HEK293T (cell line): ENCODE measurements around the gene C1QTNF6.

Experiments
- CTCF ChIA-PET: fragments of 350-600 bp; formaldehyde crosslinking; extraction: SDS; loops from one replicate; lab custom pipeline; 2021; ENCODE audit warnings: antibody characterized with exemption, inconsistent platforms; lab: Yijun Ruan, JAX
- POLR2A ChIA-PET: fragments of 350-600 bp; formaldehyde crosslinking; extraction: SDS; loops from one replicate; lab custom pipeline; 2020; ENCODE audit warnings: antibody characterized with exemption, inconsistent platforms; lab: Yijun Ruan, JAX
- DNase-seq: peaks from one replicate; pipeline ENCODE4 v3.0.0; 2012; ENCODE audit warnings: mixed read lengths; ENCODE audit errors: extremely low spot score
- ARNT ChIP-seq: fragments of 450-650 bp; IDR thresholded peaks from 2 replicates; pipeline ENCODE4 v1.6.1; 2017; ENCODE audit warnings: mild to moderate bottlenecking
- BHLHE40 ChIP-seq: fragments of 450-650 bp; IDR thresholded peaks from 2 replicates; pipeline ENCODE4 v1.6.1; 2016; ENCODE audit warnings: mild to moderate bottlenecking, moderate library complexity, borderline replicate concordance
- CTBP1 ChIP-seq: fragments of 450-650 bp; IDR thresholded peaks from 2 replicates; pipeline ENCODE4 v1.6.1; 2016; ENCODE audit warnings: borderline replicate concordance
- ELF4 ChIP-seq: fragments of 450-650 bp; IDR thresholded peaks from 2 replicates; pipeline ENCODE4 v1.6.1; 2017; ENCODE audit warnings: antibody characterized with exemption
- FOXA1 ChIP-seq: fragments of 450-650 bp; IDR thresholded peaks from 2 replicates; pipeline ENCODE4 v1.6.1; 2016; ENCODE audit warnings: mild to moderate bottlenecking
- FOXK2 ChIP-seq: fragments of 450-650 bp; IDR thresholded peaks from 2 replicates; pipeline ENCODE4 v1.6.1; 2016; ENCODE audit warnings: mild to moderate bottlenecking
- FOXM1 ChIP-seq: fragments of 450-650 bp; IDR thresholded peaks from 2 replicates; pipeline ENCODE4 v1.6.1; 2017; ENCODE audit warnings: mild to moderate bottlenecking, borderline replicate concordance
- HDGF ChIP-seq: fragments of 450-650 bp; IDR thresholded peaks from 2 replicates; pipeline ENCODE4 v1.6.1; 2017; ENCODE audit warnings: antibody characterized with exemption, borderline replicate concordance
- L3MBTL2 ChIP-seq: fragments of 450-650 bp; conservative IDR thresholded peaks from 2 replicates; pipeline ENCODE4 v1.6.1; 2016; ENCODE audit warnings: mild to moderate bottlenecking
- LEF1 ChIP-seq: fragments of 450-650 bp; IDR thresholded peaks from 2 replicates; pipeline ENCODE4 v1.6.1; 2017; ENCODE audit warnings: mild to moderate bottlenecking, borderline replicate concordance
- NFRKB ChIP-seq: fragments of 450-650 bp; IDR thresholded peaks from 2 replicates; pipeline ENCODE4 v1.6.1; 2016; ENCODE audit warnings: mild to moderate bottlenecking, moderate library complexity
- PKNOX1 ChIP-seq: fragments of 450-650 bp; IDR thresholded peaks from 2 replicates; pipeline ENCODE4 v1.6.1; 2016
- SP1 ChIP-seq: fragments of 450-650 bp; IDR thresholded peaks from 2 replicates; pipeline ENCODE4 v1.6.1; 2017
- SUZ12 ChIP-seq: fragments of 450-650 bp; IDR thresholded peaks from 2 replicates; pipeline ENCODE4 v1.6.1; 2016; ENCODE audit warnings: mild to moderate bottlenecking
- TARDBP ChIP-seq: fragments of 450-650 bp; IDR thresholded peaks from 2 replicates; pipeline ENCODE4 v1.6.1; 2016
- ZNF384 ChIP-seq: fragments of 450-650 bp; IDR thresholded peaks from 2 replicates; pipeline ENCODE4 v1.6.1; 2016

Gene C1QTNF6

DNA sequence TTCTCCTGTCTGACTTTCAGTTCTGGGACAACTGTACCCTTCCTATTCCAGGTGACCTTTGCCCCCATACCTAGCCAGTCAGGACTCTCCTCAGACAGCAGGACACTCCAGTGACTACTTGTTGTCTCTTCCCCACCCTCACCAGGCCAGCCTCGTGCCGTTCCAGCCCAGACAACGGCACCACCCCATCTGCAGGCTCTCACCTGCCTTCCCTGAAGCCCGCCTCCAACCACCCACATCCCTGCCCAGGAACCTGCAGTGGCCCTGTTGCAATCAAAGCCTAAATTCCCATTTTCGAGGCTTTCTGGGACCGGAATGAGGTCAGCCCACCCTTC lies 42.0 kb downstream of the C1QTNF6 start:
- POLR2A ChIA-PET: no interaction called here

DNA sequence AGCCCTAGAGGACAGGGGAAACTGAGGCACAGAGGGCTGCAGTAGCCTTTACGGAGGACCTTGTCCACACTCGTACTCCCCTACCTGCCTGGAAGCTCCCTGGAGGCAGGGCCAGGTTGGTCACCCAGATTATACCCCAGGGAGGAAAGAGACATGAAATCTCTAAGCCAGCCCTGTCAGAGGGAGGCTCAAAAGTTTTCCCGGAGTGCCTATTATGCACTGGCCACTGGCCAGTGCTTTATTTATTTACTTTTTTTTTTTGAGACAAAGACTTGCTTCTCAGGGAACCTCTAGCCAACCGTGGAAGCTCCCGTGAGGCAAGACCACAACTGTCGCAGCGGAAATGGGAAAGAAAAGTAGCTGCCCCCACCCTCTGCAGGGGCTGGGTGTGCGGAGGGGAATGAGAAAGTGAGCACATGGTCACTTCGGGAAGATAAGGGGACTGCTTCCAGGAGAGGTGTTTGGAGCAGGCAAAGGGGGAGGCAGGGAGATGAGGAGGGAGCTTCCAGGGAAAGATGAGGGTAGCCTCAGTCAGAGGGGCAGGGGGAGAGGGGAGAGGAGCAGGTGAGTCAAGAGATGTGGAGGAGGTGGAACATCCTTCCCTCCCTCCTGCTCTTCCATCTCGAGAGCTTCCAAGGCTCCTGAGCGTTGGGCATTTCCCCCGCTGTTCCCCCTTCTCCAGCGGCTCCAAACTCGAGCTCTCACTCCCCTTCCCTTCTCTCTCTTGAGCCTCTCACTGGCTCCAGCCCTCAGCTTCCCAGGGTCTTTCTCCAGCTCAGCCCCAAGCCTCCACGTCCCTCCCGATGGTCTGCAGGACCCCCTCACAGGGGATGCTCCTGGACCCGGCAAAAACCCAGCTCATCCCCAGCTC lies 42.6 kb downstream of the C1QTNF6 start:
- TF ChIP-seq CTBP1 (no peak), BHLHE40 (no peak), TARDBP (no peak), FOXA1 (no peak), SUZ12 (no peak), L3MBTL2 (no peak), PKNOX1 (no peak), ARNT (no peak), ELF4 (no peak)
- DNase-seq: no peak
- POLR2A ChIA-PET: interaction anchor here (1.1 kb wide), 1 partner anchor 54 kb away, joined by 5 read pairs; no protein-coding TSS in a partner anchor
- CTCF ChIA-PET: no interaction called here

More for the DNA sequence above, 42.0 kb downstream of the C1QTNF6 start:
- CTCF ChIA-PET: no interaction called here
- TF ChIP-seq NFRKB (no peak), ARNT (no peak), BHLHE40 (no peak), SUZ12 (no peak), ZNF384 (no peak), TARDBP (no peak), PKNOX1 (no peak), LEF1 (no peak), FOXM1 (no peak), SP1 (no peak), CTBP1 (no peak), ELF4 (no peak), L3MBTL2 (no peak), FOXK2 (no peak), FOXA1 (no peak), HDGF (no peak)
- DNase-seq: no peak

GRCh38 chr22:37144180-37144554 lies 43.9 kb downstream of the C1QTNF6 start:
- ChIA-PET POLR2A (interaction anchor here (1.1 kb wide), 1 partner anchor 55 kb away, joined by 5 read pairs; no protein-coding TSS in a partner anchor), CTCF (no interaction called here)
- DNase-seq: no peak
- TF ChIP-seq ELF4 (no peak), SP1 (no peak), TARDBP (no peak), BHLHE40 (no peak), PKNOX1 (no peak), LEF1 (no peak)

DNA sequence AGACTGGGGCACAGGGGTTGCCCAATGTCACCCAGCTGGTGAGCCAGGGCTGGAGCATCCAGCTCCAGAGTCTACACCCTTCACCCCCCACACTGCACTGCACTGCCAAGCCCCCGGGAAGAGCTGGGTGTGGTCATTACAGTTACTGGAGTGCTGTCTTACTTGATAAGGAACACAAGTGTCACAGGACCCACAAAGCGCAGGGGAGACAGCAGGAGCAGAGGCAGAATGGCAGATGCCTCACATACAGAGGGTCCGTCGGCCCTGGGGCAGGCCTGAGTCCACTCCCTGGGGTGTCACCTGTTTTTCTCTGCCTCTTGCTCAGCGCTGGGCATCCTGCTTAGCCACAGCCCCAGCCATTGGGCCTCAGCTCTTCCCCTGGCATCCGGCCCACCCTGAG lies 46.1 kb downstream of the C1QTNF6 start:
- no peak for DNase-seq
- POLR2A ChIA-PET: no interaction called here
- TF ChIP-seq SP1 (no peak), FOXM1 (no peak), L3MBTL2 (no peak), FOXA1 (no peak), CTBP1 (no peak), PKNOX1 (no peak)
- CTCF ChIA-PET: interaction anchor here (1.1 kb wide), 1 partner anchor 19 kb away, joined by 3 read pairs; no protein-coding TSS in a partner anchor

GRCh38 chr22:37141476-37141875 lies 46.6 kb downstream of the C1QTNF6 start:
- ChIA-PET CTCF (interaction anchor here (1.1 kb wide), 1 partner anchor 18 kb away, joined by 3 read pairs; no protein-coding TSS in a partner anchor), POLR2A (interaction anchor here (1.0 kb wide), 1 partner anchor 90 kb away, joined by 4 read pairs; the partner anchor contains the start of gene KCTD17)
- no peak for DNase-seq
- TF ChIP-seq SP1 (no peak), FOXK2 (no peak), ZNF384 (no peak), SUZ12 (no peak), ELF4 (no peak), FOXA1 (no peak), ARNT (no peak), HDGF (no peak), PKNOX1 (no peak), BHLHE40 (no peak), NFRKB (no peak), LEF1 (no peak), FOXM1 (no peak), TARDBP (no peak)
